Right lobe of liver (tissue), 4 donors: Measurements from ENCODE around the gene TECPR2.

Source experiments
- POLR2A ChIP-seq: fragments of 450-650 bp; IDR thresholded peaks from one replicate; pipeline ENCODE4 v1.6.1; 2017; ENCODE audit warnings: antibody characterized with exemption, mild to moderate bottlenecking
- TF ChIP-seq, protein P1 (sequence below), 4 donors: fragments of 200-600 bp in 3 of 4; fragments of 450-650 bp in 1 of 4; IDR thresholded peaks; one replicate each; pipeline versions ENCODE4 v1.5.1 to v1.8.0; 2016 to 2022; ENCODE audit warnings: antibody characterized with exemption in 4 of 4, mild to moderate bottlenecking in 2 of 4
- donor health status: DM: no; HTN: no; CAD: no.
- donor health status: DM: no; HTN: no; CAD: no.
- donor health status: DM: no; HTN: yes; CAD: no.

DNA sequence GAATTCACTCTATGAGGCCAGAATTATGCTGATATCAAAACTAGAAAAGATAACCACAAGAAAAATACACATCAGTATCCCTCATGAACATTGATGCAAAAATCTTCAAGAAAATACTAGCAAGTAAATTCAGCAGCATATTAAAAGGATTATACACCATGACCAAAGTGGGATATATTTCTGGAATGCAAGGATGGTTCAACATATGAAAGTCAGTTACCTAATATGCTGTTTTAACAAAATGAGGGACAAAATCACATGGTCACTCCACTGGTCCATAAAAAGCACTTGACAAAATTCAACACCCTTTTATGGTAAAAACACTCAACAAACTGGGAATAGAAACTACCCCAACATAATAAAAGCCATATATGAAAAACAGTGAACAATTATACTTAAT is 40.3 kb downstream of the TECPR2 start:
- TF ChIP-seq POLR2A = no peak
- TF ChIP-seq, protein P1, sequence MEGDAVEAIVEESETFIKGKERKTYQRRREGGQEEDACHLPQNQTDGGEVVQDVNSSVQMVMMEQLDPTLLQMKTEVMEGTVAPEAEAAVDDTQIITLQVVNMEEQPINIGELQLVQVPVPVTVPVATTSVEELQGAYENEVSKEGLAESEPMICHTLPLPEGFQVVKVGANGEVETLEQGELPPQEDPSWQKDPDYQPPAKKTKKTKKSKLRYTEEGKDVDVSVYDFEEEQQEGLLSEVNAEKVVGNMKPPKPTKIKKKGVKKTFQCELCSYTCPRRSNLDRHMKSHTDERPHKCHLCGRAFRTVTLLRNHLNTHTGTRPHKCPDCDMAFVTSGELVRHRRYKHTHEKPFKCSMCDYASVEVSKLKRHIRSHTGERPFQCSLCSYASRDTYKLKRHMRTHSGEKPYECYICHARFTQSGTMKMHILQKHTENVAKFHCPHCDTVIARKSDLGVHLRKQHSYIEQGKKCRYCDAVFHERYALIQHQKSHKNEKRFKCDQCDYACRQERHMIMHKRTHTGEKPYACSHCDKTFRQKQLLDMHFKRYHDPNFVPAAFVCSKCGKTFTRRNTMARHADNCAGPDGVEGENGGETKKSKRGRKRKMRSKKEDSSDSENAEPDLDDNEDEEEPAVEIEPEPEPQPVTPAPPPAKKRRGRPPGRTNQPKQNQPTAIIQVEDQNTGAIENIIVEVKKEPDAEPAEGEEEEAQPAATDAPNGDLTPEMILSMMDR (IDR thresholded peaks at IDR 0.05) = no peak
